Measurements from ENCODE around the gene ANKRD12.

- TF ChIP-seq EZH2 (IDR thresholded peaks at IDR 0.05; ENCODE audit: low read depth) (no peak), CTCF (conservative IDR thresholded peaks at IDR 0.05) (no peak)
Measured at GRCh38 chr18:9100796-9101195, 35.8 kb upstream of the ANKRD12 start.

Measured in PC-9 (cell line).